Aorta (tissue), 5 donors: Measurements from ENCODE around the gene ANXA2R. TPM values are rescaled to one million over a fixed set of nuclear protein-coding genes. Genes with fewer than 3 reads are reported as not detected.
A peak's percentile ranks its signal among the peaks of the same experiment; 100 is the strongest.
"Not testable (repeated sequence)": the region's sequence is repeated elsewhere in the genome, so short reads cannot be mapped to it uniquely, and the experiment has no call there.

Experiments
- ATAC-seq: fragments of 200-7000 bp; cut with Tn5 transposase; one replicate; pipeline ENCODE4 v1.9.1; 2022; ENCODE audit warnings: moderate library complexity; ENCODE audit not compliant: low FRiP score
- DNase-seq, 2 donors: peaks; one replicate each; pipeline ENCODE4 v3.0.0-alpha.2; 2020
- H3K27ac ChIP-seq, 2 donors: one replicate each; pipeline ENCODE4 v1.5.1; 2013; ENCODE audit warnings: low read length in 2 of 2, mild to moderate bottlenecking in 2 of 2, moderate library complexity in 2 of 2, control low read depth in 1 of 2, inconsistent platforms in 1 of 2, low read depth in 1 of 2
- H3K27me3 ChIP-seq, 2 donors: one replicate each; pipeline ENCODE4 v1.6.1; 2013; ENCODE audit warnings: control low read depth in 1 of 2, low read length in 1 of 2, mild to moderate bottlenecking in 1 of 2, moderate library complexity in 1 of 2; ENCODE audit not compliant: insufficient read depth in 2 of 2, control insufficient read depth in 1 of 2
- H3K36me3 ChIP-seq, 2 donors: one replicate each; pipeline ENCODE4 v1.6.1; 2013; ENCODE audit warnings: control low read depth in 1 of 2, low read length in 1 of 2, mild to moderate bottlenecking in 1 of 2; ENCODE audit not compliant: insufficient read depth in 2 of 2, control insufficient read depth in 1 of 2
- H3K4me1 ChIP-seq, 2 donors: one replicate each; pipeline ENCODE4 v1.6.1; 2013; ENCODE audit warnings: low read length in 2 of 2, control low read depth in 1 of 2, mild to moderate bottlenecking in 1 of 2, moderate library complexity in 1 of 2; ENCODE audit not compliant: insufficient read depth in 2 of 2, control insufficient read depth in 1 of 2
- H3K4me3 ChIP-seq, 2 donors: one replicate each; pipeline ENCODE4 v1.5.1; 2013; ENCODE audit warnings: low read length in 2 of 2, control low read depth in 1 of 2, mild to moderate bottlenecking in 1 of 2
- H3K9me3 ChIP-seq: one replicate; pipeline ENCODE4 v1.6.1; 2013; ENCODE audit warnings: mild to moderate bottlenecking, low read length; ENCODE audit not compliant: control insufficient read depth
- WGBS, 2 donors: extraction: QIAGEN DNeasy Blood & Tissue Kit; methylation state at CpG; one replicate each; pipeline ENCODE4 v1.1.7; 2013; 5-methylcytosine and 5-hydroxymethylcytosine counted together
- intact Hi-C, 2 donors: fragments of 100-400 bp; cut with DNase I; formaldehyde crosslinking; loops; one replicate each; pipeline versions ENCODE4 v1.14.2 to v1.15.0; 2022
- polyA plus RNA-seq, 2 donors: library from polyadenylated mRNA; stranded (reverse); fragments of 200-250 nt; gene quantifications; one replicate each; pipeline ENCODE4 v1.2.3, GENCODE V29; 2013
- total RNA-seq, 2 donors: library from RNA; stranded (reverse); fragmentation: NEBNext Ultra II Directional; extraction: Animal tissue kit (Norgen Biotek cat#: 25700); gene quantifications; one replicate each; pipeline ENCODE4 v1.2.1, GENCODE V29; 2021
- donor health status: healthy with polysubstance abuse.
- donor health status: Bipolar disorder and iron deficiency.
- donor health status: DM: no; HTN: no; CAD: no.
- donor health status: DM: no; HTN: no; CAD: no.
- donor health status: DM: yes; HTN: yes; CAD: no.

The ANXA2R gene
- total and polyA plus RNA-seq, 4 donors, result 0.38 to 6.4 (median 3.2) TPM

DNA sequence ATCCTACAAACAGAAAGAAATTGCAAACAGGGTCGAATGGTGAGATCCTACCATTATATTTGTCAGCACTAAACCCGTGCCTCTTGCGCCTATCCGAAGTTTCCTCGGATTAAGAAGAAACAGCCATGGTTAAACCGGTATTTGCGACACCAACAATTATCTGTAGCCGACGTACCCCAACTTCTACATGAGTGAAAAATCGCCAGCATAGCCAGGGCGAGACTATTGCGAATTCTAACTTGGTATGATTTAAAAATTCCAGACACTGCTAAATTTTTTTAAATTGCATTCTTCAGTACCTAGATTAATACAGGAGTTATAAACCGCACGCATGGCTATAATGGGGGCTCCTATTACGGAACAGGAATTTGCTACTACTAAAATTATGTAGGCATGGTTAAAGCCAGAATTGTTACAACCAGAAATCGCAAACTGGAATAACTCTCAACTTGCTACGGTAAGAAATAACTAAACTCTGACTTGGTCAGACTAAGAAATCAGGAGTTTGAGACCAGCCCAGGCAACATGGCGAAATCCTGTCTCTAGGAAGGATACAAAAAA, 25.3 kb upstream of the ANXA2R start:
- ATAC-seq (peak; percentile 20), DNase-seq (no peak)

GRCh38 chr5:43063721-43064171, 23.6 kb upstream of the ANXA2R start:
- WGBS, 2 donors, result 60 to 67% methylated on average over 12 of the region's 12 CpGs
- no peaks in the 10 kb centered on the region for H3K9me3 ChIP-seq
- no peak for ATAC-seq
- intact Hi-C loops, result loop anchor here (2.0 to 10.0 kb wide), 4 partner anchors 21 to 109 kb away; no protein-coding TSS in a partner anchor
- no peaks in the 10 kb centered on the region for H3K4me1 ChIP-seq
- H3K4me3 ChIP-seq, result no peak overlapping the region
- H3K36me3 ChIP-seq, result no peaks in the 10 kb centered on the region
- DNase-seq, result peak in 1 of 2 donors; percentile 55
- peak overlapping the region in 1 of 2 donors; percentile 22 for H3K27ac ChIP-seq
- H3K27me3 ChIP-seq, result no peaks in the 10 kb centered on the region

More for the DNA sequence above, 25.3 kb upstream of the ANXA2R start:
- no peaks in the 10 kb centered on the region for H3K9me3 ChIP-seq
- WGBS, 2 donors, result 1% methylated on average over 18 of the region's 18 CpGs
- peak overlapping the region; percentile 84 to 94 for H3K27ac ChIP-seq
- H3K36me3 ChIP-seq, result no peaks in the 10 kb centered on the region
- H3K27me3 ChIP-seq, result no peaks in the 10 kb centered on the region
- peak overlapping the region; percentile 57 to 71 for H3K4me3 ChIP-seq
- H3K4me1 ChIP-seq, result no peaks in the 10 kb centered on the region
- intact Hi-C loops, result loop anchor here (2.0 to 10.0 kb wide), 7 partner anchors 23 to 111 kb away; no protein-coding TSS in a partner anchor

DNA sequence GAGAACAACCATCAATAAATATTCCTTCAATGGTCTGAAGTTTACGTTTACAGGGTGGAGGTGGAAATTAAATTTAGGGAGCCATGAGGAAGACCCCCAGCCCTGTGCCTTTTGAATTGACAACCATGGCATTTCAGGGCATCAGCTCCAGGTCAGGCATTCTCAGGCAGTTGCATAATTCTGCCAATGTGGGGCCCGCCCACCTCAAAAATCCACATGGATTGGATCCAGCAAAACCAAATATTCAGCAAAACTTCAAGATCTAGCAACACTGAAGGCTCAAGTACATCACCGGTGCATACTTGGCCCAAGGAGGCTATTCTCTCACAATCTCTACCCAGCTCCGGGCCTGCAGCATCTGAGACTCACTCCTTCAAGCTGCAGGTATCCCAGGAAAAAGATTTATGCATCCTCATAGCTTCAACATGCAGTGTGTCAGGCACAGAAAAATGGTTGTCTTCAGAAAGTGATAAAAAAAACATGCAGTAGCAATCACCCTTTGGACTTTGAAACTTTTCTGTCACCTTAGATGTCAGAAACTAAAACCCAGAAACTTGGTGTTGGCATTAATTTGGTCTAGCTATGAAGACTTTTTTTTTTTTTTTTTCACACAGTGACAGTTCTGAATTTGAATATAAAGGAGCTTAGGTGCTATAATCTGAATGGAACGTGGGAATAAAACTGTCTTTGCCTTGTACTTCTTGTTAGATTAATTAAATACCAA, 21.4 kb upstream of the ANXA2R start:
- no peaks in the 10 kb centered on the region for H3K36me3 ChIP-seq
- H3K27ac ChIP-seq, result no peak overlapping the region
- ATAC-seq (no peak), DNase-seq (no peak)
- no peaks in the 10 kb centered on the region for H3K9me3 ChIP-seq
- no peaks in the 10 kb centered on the region for H3K27me3 ChIP-seq
- no peaks in the 10 kb centered on the region for H3K4me1 ChIP-seq
- no peak overlapping the region for H3K4me3 ChIP-seq
- WGBS, 2 donors, result 78 to 79% methylated on average over 5 of the region's 5 CpGs
- intact Hi-C loops, result loop anchor here in 1 of 2 donors (10.0 kb wide), 1 partner anchor 107 kb away; no protein-coding TSS in a partner anchor

DNA sequence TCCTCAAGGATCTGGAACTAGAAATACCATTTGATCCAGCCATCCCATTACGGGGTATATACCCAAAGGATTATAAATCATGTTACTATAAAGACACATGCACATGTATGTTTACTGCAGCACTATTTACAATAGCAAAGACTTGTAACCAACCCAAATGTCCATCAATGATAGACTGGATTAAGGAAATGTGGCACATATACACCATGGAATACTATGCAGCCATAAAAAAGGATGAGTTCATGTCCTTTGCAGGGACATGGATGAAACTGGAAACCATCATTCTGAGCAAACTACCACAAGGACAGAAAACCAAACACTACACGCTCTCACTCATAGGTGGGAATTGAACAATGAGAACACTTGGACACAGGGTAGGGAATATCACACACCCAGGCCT, 19.9 kb upstream of the ANXA2R start:
- 97 to 100% methylated on average over 2 of the region's 2 CpGs for WGBS, 2 donors
- not testable (repeated sequence) for H3K4me1 ChIP-seq, ATAC-seq, DNase-seq, H3K27ac ChIP-seq, H3K36me3 ChIP-seq, H3K9me3 ChIP-seq, H3K27me3 ChIP-seq, H3K4me3 ChIP-seq
- intact Hi-C loops, result loop anchor here in 1 of 2 donors (10.0 kb wide), 1 partner anchor 105 kb away; no protein-coding TSS in a partner anchor

- WGBS, 2 donors, result 89 to 94% methylated on average over 2 of the region's 2 CpGs
- H3K27ac ChIP-seq, H3K9me3 ChIP-seq, H3K4me1 ChIP-seq, intact Hi-C loops, H3K27me3 ChIP-seq, DNase-seq, H3K4me3 ChIP-seq, ATAC-seq, H3K36me3 ChIP-seq: not testable (repeated sequence)
These were observed 15.0 kb upstream of the ANXA2R start for GRCh38 chr5:43055098-43055497.

DNA sequence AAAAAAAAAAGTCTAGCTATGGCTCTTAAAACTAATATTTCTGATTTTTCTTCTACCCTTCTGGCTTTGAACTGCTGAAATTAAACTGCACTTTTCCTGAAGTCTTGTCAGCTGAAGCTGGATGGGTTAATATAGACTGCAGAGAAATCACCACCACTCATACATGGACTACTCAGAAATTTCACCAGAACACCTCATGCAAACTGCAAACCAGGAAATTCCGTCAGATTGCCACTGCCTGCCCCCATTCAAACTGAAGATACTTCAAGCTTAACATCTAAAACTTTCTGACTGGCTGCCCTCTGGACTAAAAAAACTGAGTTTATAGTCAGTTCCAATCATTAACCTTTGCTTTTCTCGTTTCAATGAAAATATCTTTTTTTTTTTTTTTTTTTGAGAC, 11.6 kb upstream of the ANXA2R start:
- H3K36me3 ChIP-seq, result peaks cover 0 to 5% of the 10 kb centered on the region in 2 donors
- ATAC-seq (no peak), DNase-seq (no peak)
- H3K4me1 ChIP-seq, result no peaks in the 10 kb centered on the region
- H3K27ac ChIP-seq, result no peak overlapping the region
- H3K27me3 ChIP-seq, result no peaks in the 10 kb centered on the region
- intact Hi-C loops, result no loop called here
- WGBS, 2 donors, result 91 to 93% methylated on average over 2 of the region's 2 CpGs
- no peak overlapping the region for H3K4me3 ChIP-seq
- H3K9me3 ChIP-seq, result no peaks in the 10 kb centered on the region

- H3K27me3 ChIP-seq, result no peaks in the 10 kb centered on the region
- ATAC-seq (no peak), DNase-seq (no peak)
- no peaks in the 10 kb centered on the region for H3K9me3 ChIP-seq
- no peaks in the 10 kb centered on the region for H3K4me1 ChIP-seq
- no peak overlapping the region for H3K4me3 ChIP-seq
- no peak overlapping the region for H3K27ac ChIP-seq
- intact Hi-C loops, result no loop called here
- WGBS, 2 donors, result 73 to 77% methylated on average over 4 of the region's 4 CpGs
- peaks cover 0 to 5% of the 10 kb centered on the region in 2 donors for H3K36me3 ChIP-seq
These were observed 10.3 kb upstream of the ANXA2R start for GRCh38 chr5:43050384-43050783.

DNA sequence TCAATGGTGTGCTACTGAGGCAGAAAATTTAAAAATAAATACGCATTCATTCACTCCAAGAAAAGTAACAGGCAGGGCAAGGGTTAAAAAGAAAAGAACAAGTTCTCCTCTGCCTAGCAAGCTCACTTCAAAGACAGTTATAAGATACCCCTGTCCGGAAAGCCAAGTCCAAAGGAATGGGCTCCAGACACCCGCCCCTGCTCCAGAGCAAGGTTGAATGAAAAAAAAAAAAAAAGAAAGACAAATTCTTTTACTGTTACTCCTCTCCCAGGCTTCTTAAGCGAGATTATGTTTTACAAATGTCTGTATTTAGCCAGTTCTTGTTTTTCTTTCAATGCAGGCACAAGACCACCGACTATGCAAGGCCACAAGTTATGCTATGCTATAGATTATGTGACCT, 9.1 kb upstream of the ANXA2R start:
- peaks cover 0 to 5% of the 10 kb centered on the region in 2 donors for H3K36me3 ChIP-seq
- no peaks in the 10 kb centered on the region for H3K9me3 ChIP-seq
- no peak for ATAC-seq
- 78 to 82% methylated on average over 5 of the region's 5 CpGs for WGBS, 2 donors
- no peaks in the 10 kb centered on the region for H3K4me1 ChIP-seq
- no peak for DNase-seq
- H3K27ac ChIP-seq, result no peak overlapping the region
- intact Hi-C loops, result loop anchor here in 1 of 2 donors (10.0 kb wide), 1 partner anchor 104 kb away; no protein-coding TSS in a partner anchor
- no peak overlapping the region for H3K4me3 ChIP-seq
- H3K27me3 ChIP-seq, result no peaks in the 10 kb centered on the region
